Activated T-cell treated with anti-CD3 and anti-CD28 coated beads, Interleukin-2, amount 50 U/mL, for 4 hours (primary cell): ENCODE results near the gene SLC22A23. TPM values are rescaled to one million over a fixed set of nuclear protein-coding genes. Genes with fewer than 3 reads are reported as not detected.

Experiments used
- ATAC-seq, 2 donors: fragments of 200-7000 bp; cut with Tn5 transposase; one replicate each; pipeline ENCODE4 v1.10.0; 2021
- DNase-seq: peaks from one replicate; pipeline ENCODE4 v3.0.0-alpha.2; 2020
- H3K27me3 Mint-ChIP-seq: one replicate; pipeline ENCODE4 v1.8.0; 2021; ENCODE audit warnings: low read depth, mixed read lengths
- H3K36me3 Mint-ChIP-seq: one replicate; pipeline ENCODE4 v1.8.0; 2022; ENCODE audit warnings: mixed read lengths; ENCODE audit not compliant: insufficient read depth
- H3K4me1 Mint-ChIP-seq: one replicate; pipeline ENCODE4 v1.8.0; 2021; ENCODE audit warnings: low read depth, mixed read lengths
- H3K4me3 Mint-ChIP-seq: one replicate; pipeline ENCODE4 v1.8.0; 2021; ENCODE audit warnings: mild to moderate bottlenecking, moderate library complexity, mixed read lengths
- H3K9me3 Mint-ChIP-seq: one replicate; pipeline ENCODE4 v1.8.0; 2021; ENCODE audit warnings: mixed read lengths
- total RNA-seq, 3 donors: library from RNA; stranded (reverse); gene quantifications; one replicate each; pipeline ENCODE4 v1.2.1, GENCODE V29; 2021

SLC22A23 gene
- total RNA-seq, 3 donors from 2014 or later = 0.50 to 1.2 (median 0.54) TPM

DNA sequence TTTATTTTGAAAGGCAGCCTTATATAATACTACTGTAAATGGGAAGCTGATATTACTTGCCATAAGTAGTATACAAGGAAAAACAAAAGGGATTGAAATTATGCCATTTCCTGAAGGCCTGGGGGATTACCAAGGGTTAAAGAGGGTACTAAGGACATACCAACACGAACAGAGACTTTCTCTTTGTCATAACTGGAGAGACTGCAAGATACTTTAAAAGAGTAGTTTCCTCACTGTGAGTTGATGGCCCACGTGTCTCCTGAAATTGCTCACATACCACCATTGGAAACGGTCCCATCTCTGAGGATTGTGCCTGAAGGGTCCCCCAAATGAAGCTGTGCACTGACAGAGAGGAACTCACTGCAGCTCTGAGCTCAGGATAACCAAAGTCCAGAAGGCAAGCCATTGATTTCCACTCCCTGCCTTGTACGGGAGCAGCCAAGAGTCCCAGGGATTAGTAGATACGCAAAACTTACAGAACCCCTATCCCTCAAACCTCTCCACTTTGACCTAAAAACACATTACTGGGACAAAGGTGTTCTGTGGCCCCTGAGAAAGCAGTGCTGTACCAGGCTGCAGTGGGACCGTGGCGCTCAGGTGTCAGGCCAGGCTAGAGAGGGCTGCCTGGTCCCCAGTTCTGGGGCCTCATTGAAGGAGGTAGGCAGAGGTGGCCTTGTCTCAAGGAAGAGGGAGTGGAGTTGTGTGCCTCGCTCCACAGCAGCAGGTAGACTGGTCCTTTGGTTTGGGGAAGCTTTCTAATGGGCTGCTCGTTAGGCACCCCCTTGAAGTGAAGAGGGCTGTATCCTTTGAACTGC, 182.9 kb downstream of the SLC22A23 start:
- H3K4me3 Mint-ChIP-seq = no peak overlapping the region
- H3K4me1 Mint-ChIP-seq = peaks cover 8% of the 10 kb centered on the region
- H3K27me3 Mint-ChIP-seq = no peaks in the 10 kb centered on the region
- no peak for ATAC-seq
- no peaks in the 10 kb centered on the region for H3K9me3 Mint-ChIP-seq
- DNase-seq = no peak
- H3K36me3 Mint-ChIP-seq = peaks cover 26% of the 10 kb centered on the region

DNA sequence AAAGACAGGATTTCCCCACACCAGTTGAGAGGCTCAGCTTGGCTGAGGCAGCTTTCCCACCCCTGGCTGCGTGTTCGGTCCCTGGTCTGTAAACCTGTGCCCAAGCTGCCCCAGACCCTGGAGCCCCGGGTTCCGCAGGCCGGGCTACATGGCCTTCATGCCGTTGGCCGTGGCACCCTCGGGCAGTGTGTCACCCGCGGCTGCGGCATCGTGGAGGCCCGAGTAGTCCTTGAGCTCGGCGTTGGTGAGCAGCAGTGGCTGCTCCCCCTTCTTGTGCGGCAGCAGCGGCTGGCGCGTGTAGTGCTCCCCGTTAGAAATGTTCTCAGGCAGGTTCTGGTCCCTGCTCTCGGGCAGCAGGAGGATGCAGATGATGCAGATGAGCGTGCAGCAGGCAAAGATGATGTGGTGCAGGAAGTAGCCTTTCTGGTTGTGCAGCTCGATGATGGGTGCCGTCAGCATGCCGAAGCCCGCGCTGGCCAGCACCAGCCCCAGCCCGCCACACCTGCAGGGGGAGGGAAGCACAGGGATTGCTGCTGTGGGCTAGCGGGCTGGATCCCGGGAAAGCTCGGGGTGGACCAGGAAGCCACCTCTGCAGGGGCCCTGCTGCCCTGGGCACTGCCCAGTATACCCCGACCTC, 183.8 kb downstream of the SLC22A23 start:
- peaks cover 34% of the 10 kb centered on the region for H3K36me3 Mint-ChIP-seq
- DNase-seq (no peak), ATAC-seq (no peak)
- H3K27me3 Mint-ChIP-seq = no peaks in the 10 kb centered on the region
- peaks cover 8% of the 10 kb centered on the region for H3K4me1 Mint-ChIP-seq
- no peaks in the 10 kb centered on the region for H3K9me3 Mint-ChIP-seq
- no peak overlapping the region for H3K4me3 Mint-ChIP-seq

DNA sequence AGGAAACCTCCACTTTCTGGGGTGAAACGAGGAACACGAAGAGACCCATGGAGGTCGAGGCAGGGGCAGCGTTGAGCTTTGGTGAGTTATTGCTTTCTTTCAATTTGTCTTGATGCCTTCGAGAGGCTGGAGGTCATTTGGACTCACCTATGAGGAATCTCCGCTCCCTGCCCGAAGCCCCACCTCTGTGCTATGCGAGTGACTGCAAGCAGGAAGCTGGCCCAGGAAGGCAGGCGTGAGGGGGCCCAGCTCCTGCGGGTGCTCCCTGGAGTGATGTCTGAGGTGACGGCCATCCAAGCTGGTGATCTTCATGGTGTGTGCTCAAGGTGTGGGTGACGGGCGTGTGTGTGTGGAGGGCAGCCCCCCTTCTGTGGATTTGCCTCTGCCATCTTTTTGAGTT, 185.1 kb downstream of the SLC22A23 start:
- no peaks in the 10 kb centered on the region for H3K9me3 Mint-ChIP-seq
- no peak for ATAC-seq
- peaks cover 13% of the 10 kb centered on the region for H3K4me1 Mint-ChIP-seq
- no peak overlapping the region for H3K4me3 Mint-ChIP-seq
- DNase-seq = no peak
- H3K27me3 Mint-ChIP-seq = no peaks in the 10 kb centered on the region
- H3K36me3 Mint-ChIP-seq = peaks cover 38% of the 10 kb centered on the region

DNA sequence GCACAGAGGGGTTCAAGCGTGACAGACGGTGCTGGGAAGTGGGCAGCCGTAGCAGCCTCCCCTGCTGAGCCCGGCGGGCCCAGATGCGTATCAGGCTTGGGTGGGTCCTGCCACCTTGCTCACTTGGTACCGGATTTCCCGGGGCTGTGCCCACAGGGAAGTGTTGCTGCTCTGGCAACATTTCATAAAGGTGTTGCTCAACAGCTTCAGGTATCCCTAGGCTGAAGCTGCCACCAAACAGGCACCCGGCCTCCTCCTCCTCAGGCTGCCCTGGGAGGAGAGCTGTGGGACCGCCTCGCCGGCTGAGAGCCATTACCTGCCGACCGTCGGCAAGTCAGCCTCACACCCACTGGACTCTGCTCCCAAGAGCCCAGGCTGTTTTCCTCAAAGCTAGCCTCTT, 186.6 kb downstream of the SLC22A23 start:
- Mint-ChIP-seq H3K4me3 (no peak overlapping the region), H3K4me1 (peaks cover 16% of the 10 kb centered on the region), H3K9me3 (no peaks in the 10 kb centered on the region), H3K27me3 (no peaks in the 10 kb centered on the region), H3K36me3 (peaks cover 42% of the 10 kb centered on the region)
- no peak for ATAC-seq
- DNase-seq = no peak

DNA sequence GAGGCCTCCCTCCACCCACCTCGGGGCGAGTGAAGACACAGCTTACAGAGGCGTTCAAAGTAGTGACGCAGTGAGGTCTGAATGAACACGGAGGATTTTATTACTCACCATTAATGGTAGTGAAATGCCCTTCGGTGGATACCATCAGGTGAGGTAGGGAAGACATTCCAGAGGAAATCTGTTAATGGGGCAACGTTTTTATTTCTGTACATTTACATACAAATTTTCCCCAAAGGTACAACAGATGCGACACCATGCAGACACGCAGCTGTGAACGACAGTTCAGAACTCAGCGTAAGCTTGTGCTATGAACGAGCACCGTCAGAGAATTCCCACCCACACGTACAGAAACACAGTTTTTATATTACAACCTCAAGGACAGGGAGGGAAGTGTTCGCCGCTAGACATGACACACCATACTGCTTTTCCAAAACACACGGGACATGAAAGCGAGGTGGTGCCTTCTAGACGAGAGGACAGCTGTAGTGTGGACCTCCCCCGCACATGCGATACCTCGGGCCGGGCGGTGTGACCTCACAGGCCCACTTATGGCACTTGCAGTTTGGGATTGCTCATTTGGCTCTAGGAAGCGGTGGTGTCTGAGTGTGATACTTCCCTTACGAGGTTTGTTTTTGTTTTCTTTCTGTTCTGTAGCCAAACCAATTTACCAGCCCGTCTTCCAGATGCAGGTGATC, 187.4 kb downstream of the SLC22A23 start:
- Mint-ChIP-seq H3K4me3 (no peak overlapping the region), H3K4me1 (peaks cover 22% of the 10 kb centered on the region), H3K36me3 (peaks cover 48% of the 10 kb centered on the region), H3K9me3 (no peaks in the 10 kb centered on the region), H3K27me3 (no peaks in the 10 kb centered on the region)
- DNase-seq (no peak), ATAC-seq (peak in 1 of 2 donors; percentile 34)

DNA sequence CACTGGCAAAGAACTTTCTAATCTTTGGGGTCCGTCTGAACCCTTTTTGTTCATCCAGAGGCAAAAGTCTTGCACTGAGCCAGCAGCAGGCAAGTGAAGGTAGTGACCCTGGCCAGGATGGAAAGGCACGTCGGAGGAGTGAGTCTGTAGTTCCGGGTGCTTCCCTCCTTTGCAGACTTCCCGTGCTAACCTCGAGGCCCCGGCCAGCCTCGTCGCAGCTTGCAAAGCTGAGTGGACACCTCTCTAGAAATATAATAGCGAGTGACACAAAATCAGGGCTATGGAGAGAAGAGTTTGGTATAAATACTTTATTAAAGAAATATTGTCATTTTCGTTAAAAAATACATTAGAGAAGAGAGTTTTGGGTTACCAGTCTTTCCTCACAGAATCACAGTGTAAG, 188.2 kb downstream of the SLC22A23 start:
- Mint-ChIP-seq H3K9me3 (no peaks in the 10 kb centered on the region), H3K4me3 (no peak overlapping the region), H3K36me3 (peaks cover 48% of the 10 kb centered on the region), H3K27me3 (no peaks in the 10 kb centered on the region), H3K4me1 (peaks cover 26% of the 10 kb centered on the region)
- ATAC-seq = no peak
- DNase-seq = no peak

DNA sequence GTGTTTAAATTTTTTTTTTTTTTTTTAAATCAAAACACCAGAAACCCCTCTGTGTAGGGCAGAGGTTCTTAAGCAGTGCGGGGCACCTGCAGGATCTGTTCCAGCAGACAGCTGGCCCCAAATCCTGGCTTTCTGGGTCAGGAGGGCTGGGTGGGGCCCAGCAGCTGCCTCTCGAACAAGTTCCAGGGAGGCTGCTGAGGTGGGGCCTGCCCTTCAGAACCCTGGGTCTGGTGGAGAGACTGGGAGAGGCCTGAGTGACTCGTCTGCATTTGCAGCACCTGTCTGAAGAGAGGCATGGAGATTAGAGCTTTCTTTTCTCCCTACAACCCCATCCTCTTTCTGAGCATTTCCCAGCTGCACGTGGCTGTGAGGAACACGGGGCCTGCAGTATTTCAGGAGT, 189.7 kb downstream of the SLC22A23 start:
- Mint-ChIP-seq H3K36me3 (peaks cover 52% of the 10 kb centered on the region), H3K4me1 (peaks cover 38% of the 10 kb centered on the region), H3K4me3 (no peak overlapping the region), H3K9me3 (no peaks in the 10 kb centered on the region), H3K27me3 (no peaks in the 10 kb centered on the region)
- no peak for ATAC-seq
- no peak for DNase-seq

DNA sequence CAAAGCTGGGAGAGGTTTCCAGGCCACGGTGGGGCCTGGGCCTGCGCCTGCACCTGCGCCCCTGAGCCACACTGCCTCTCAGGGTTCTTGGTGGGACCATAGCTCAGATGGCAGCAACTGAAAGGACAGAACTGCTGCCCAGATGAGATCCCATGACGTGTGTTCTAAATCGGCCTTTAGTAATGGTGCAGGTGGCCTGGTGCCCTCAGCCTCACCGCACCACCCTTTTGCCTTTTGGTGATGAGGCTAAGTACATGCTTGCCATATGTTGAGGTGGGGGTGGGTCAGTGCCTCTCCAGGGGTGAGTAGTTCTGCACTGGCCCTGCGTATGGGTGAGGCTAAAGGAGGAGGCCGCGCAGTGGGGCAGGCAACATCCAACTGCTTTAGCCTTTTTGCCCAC, 190.7 kb downstream of the SLC22A23 start:
- no peaks in the 10 kb centered on the region for H3K9me3 Mint-ChIP-seq

DNA sequence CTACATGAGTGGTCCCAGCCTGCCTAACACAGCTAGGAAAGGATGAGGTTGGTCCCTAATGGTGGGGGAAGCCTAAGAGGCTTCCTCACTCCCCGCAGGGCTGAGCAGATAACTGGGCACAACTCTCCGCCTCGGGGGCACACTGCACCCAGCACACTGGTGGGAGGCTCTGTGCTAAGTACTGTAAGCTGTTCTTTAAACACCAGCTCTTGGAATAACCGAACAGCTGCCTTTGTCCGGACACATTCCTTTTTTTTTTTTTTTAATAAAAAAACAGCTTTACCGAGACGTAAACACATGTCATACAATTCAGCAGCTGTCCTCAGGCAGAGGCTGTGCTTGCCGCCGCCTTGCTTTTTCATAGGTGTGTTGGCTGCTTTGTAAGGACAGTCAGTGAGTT, 191.2 kb downstream of the SLC22A23 start:
- no peak for ATAC-seq
- Mint-ChIP-seq H3K27me3 (no peaks in the 10 kb centered on the region), H3K9me3 (no peaks in the 10 kb centered on the region), H3K4me3 (no peak overlapping the region), H3K36me3 (peaks cover 44% of the 10 kb centered on the region), H3K4me1 (peaks cover 53% of the 10 kb centered on the region)
- no peak for DNase-seq

More for the DNA sequence above, 190.7 kb downstream of the SLC22A23 start:
- Mint-ChIP-seq H3K27me3 (no peaks in the 10 kb centered on the region), H3K36me3 (peaks cover 44% of the 10 kb centered on the region), H3K4me1 (peaks cover 48% of the 10 kb centered on the region), H3K4me3 (no peak overlapping the region)
- no peak for ATAC-seq
- no peak for DNase-seq

DNA sequence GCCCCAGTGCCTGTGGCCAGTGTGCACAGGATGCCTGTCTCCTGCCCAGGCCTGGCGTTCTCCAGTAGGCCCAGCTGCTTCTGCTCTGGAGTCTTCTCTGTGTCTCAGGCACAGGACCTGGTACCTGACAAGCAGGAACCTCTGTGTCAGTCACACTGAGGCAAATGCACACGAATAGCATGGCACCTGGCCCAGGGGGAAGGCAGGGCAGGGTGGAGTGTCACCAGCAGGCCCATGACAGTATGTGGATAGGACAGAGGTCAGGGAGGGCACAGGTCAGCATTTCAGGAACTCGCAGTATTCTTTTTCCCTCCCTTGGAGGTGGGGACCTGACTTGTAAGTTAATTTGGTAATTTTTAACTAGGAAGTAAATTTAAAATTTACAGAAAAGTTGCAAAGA, 192.5 kb downstream of the SLC22A23 start:
- peaks cover 35% of the 10 kb centered on the region for H3K36me3 Mint-ChIP-seq
- no peaks in the 10 kb centered on the region for H3K27me3 Mint-ChIP-seq
- H3K9me3 Mint-ChIP-seq = no peaks in the 10 kb centered on the region
- peaks cover 57% of the 10 kb centered on the region for H3K4me1 Mint-ChIP-seq
- no peak overlapping the region for H3K4me3 Mint-ChIP-seq
- DNase-seq = no peak
- ATAC-seq = no peak

DNA sequence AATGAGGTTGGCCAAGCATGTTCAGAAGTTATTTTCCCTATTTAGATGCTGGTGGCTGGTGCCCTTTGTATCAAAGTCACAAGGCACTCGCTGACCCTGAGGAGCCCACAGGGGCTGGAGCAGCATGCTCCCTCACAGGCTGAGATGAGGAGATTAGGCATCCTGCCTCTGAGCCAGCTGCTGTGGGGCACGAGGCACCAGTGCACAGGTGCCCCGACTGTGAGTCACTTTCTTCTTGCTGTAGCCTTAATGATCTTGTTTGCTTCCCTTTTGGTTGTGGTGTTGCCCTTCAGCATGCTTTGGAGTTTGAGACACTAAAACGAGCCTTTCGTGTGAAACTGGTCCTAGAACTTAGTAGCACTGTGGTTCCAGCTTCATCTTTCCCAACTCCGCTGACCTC, 193.8 kb downstream of the SLC22A23 start:
- peaks cover 24% of the 10 kb centered on the region for H3K36me3 Mint-ChIP-seq
- ATAC-seq = no peak
- H3K27me3 Mint-ChIP-seq = no peaks in the 10 kb centered on the region
- no peak for DNase-seq
- H3K9me3 Mint-ChIP-seq = no peaks in the 10 kb centered on the region
- H3K4me1 Mint-ChIP-seq = peaks cover 55% of the 10 kb centered on the region
- H3K4me3 Mint-ChIP-seq = peak overlapping the region; percentile 29

DNA sequence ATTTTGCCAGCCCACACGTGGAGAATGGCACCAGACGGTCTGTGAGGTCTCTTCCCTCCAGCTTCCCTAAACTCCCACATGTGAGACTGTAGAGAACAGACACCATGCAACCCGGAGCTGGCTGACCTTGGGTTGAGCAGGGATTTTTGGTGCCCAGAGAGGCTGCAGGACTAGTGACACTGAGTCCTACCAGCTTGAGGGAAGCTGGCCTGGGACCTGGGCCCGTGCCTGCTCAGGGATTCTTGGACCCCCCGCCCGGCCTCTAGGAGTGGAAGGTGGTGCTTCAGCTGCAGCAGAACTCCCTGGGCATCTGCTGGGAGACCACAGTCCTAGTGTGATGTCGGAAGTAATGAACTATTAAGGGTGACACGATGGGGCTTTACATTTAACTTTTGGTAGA, 194.9 kb downstream of the SLC22A23 start:
- ATAC-seq (no peak), DNase-seq (no peak)
- H3K9me3 Mint-ChIP-seq = no peaks in the 10 kb centered on the region
- peak overlapping the region; percentile 12 for H3K4me3 Mint-ChIP-seq
- peaks cover 20% of the 10 kb centered on the region for H3K36me3 Mint-ChIP-seq
- no peaks in the 10 kb centered on the region for H3K27me3 Mint-ChIP-seq
- peaks cover 50% of the 10 kb centered on the region for H3K4me1 Mint-ChIP-seq

DNA sequence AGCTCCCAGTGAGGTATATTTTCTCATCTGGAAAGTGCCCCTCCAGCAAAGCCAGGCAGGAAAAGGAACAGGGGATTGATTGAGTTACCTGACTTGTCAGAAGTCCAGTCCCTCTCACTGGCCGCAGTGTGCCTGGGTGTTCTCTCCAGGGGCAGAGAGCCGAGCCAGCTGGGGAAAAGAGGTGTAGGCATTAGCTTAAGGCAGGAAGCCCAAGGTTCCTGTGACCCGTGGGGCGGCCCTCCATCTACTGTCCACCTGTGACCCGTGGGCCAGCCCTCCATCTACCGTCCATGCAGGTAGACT, 195.4 kb downstream of the SLC22A23 start:
- Mint-ChIP-seq H3K36me3 (peaks cover 18% of the 10 kb centered on the region), H3K4me1 (peaks cover 49% of the 10 kb centered on the region), H3K27me3 (no peaks in the 10 kb centered on the region), H3K9me3 (no peaks in the 10 kb centered on the region), H3K4me3 (peak overlapping the region; percentile 95)
- ATAC-seq (no peak), DNase-seq (no peak)

DNA sequence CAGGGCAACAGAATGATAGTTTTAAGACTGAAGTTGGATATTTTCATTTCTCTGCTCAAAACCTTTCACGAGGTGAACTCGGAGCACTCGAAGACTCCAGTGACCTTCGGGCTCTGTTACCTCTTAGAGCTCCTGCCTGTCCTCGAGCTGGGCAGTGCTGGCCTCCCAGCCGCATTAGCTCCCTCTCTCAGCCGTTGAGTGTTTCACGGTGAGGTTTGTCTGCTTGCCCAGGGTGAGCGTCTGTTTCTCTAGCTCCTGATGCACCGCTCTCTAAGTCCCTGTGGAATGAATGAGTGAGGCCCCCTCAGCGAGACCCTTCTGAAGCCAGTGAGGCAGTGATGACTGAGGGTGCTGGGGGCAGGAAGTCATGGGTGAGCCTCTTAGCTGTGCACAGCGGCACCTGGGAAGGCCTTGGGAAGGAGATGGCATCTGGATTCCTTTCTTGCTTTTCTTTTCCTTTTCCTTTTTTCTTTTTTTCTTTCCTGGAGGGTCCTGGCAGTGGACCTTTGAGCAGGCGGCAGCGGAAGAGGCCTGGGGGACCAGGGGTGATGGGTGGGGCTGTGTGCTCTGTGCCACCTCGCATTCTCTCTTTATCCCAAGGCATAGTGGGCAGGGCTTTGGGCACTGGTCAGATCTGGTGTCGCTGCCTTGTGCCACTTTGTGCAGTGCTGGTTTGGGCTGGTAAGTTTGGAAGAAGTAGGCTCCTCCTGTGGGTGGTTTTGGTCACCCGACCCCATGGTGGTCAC, 195.9 kb downstream of the SLC22A23 start:
- Mint-ChIP-seq H3K4me1 (peaks cover 47% of the 10 kb centered on the region), H3K36me3 (peaks cover 15% of the 10 kb centered on the region), H3K4me3 (peak overlapping the region; percentile 95), H3K27me3 (no peaks in the 10 kb centered on the region), H3K9me3 (no peaks in the 10 kb centered on the region)
- ATAC-seq (no peak), DNase-seq (no peak)
